Stimulated activated CD8-positive, alpha-beta memory T cell treated with anti-CD3 and anti-CD28 coated beads, Interleukin-4, amount 100 ng/mL, for 4 hours (primary cell): ENCODE data around the gene ZNF865.

Experiments
- DNase-seq, 2 donors: peaks; one replicate each; pipeline ENCODE4 v3.0.0-alpha.2; 2020; ENCODE audit warnings: low read depth in 2 of 2, low spot score in 1 of 2

ZNF865 gene

GRCh38 chr19:55644191-55644833 lies 38.9 kb downstream of the ZNF865 start:
- DNase-seq = no peak

GRCh38 chr19:55644842-55645511 lies 39.5 kb downstream of the ZNF865 start:
- no peak for DNase-seq

- DNase-seq = no peak
These were observed 40.0 kb downstream of the ZNF865 start for GRCh38 chr19:55645512-55645881.

- DNase-seq = no peak
These were observed 41.7 kb downstream of the ZNF865 start for GRCh38 chr19:55646889-55647731.

GRCh38 chr19:55647732-55648584 lies 42.5 kb downstream of the ZNF865 start, which contains the start of gene CCDC106:
TSS of gene CCDC106 (plus strand) at chr19:55648212. CDS start at chr19:55649047, 835 bp downstream.
- no peak for DNase-seq

GRCh38 chr19:55648585-55649267 lies 43.3 kb downstream of the ZNF865 start:
- no peak for DNase-seq

GRCh38 chr19:55649268-55650125 lies 44.0 kb downstream of the ZNF865 start:
- DNase-seq = no peak

- DNase-seq = no peak
These were observed 44.7 kb downstream of the ZNF865 start for GRCh38 chr19:55650126-55650557.

GRCh38 chr19:55650602-55651230 lies 45.3 kb downstream of the ZNF865 start:
- no peak for DNase-seq

GRCh38 chr19:55651236-55651635 lies 45.8 kb downstream of the ZNF865 start:
- DNase-seq = no peak

GRCh38 chr19:55652311-55653128 lies 47.1 kb downstream of the ZNF865 start:
- DNase-seq = no peak

GRCh38 chr19:55653651-55654322 lies 48.3 kb downstream of the ZNF865 start:
- peak; percentile 98 to 99 for DNase-seq

GRCh38 chr19:55654323-55654867 lies 48.9 kb downstream of the ZNF865 start:
- peak; percentile 94 to 98 for DNase-seq

GRCh38 chr19:55654868-55655647 lies 49.6 kb downstream of the ZNF865 start, which contains the start of gene U2AF2:
TSS of gene U2AF2 (plus strand) at chr19:55655035. CDS start at chr19:55655105, 70 bp downstream.
- peak; percentile 88 to 91 for DNase-seq

GRCh38 chr19:55655648-55656040 lies 50.2 kb downstream of the ZNF865 start:
- DNase-seq = no peak

- no peak for DNase-seq
These were observed 51.1 kb downstream of the ZNF865 start for GRCh38 chr19:55656552-55656951.
